GM18870 (cell line): ENCODE data around the gene UCK1.
"Not testable (repeated sequence)": the region's sequence is repeated elsewhere in the genome, so short reads cannot be mapped to it uniquely, and the experiment has no call there.

Experiments
- ATAC-seq: cut with Tn5 transposase; IDR thresholded peaks from one replicate; pipeline ENCODE4 v1.9.1; 2021; ENCODE audit warnings: moderate library complexity; ENCODE audit not compliant: unreplicated experiment

The UCK1 gene

DNA sequence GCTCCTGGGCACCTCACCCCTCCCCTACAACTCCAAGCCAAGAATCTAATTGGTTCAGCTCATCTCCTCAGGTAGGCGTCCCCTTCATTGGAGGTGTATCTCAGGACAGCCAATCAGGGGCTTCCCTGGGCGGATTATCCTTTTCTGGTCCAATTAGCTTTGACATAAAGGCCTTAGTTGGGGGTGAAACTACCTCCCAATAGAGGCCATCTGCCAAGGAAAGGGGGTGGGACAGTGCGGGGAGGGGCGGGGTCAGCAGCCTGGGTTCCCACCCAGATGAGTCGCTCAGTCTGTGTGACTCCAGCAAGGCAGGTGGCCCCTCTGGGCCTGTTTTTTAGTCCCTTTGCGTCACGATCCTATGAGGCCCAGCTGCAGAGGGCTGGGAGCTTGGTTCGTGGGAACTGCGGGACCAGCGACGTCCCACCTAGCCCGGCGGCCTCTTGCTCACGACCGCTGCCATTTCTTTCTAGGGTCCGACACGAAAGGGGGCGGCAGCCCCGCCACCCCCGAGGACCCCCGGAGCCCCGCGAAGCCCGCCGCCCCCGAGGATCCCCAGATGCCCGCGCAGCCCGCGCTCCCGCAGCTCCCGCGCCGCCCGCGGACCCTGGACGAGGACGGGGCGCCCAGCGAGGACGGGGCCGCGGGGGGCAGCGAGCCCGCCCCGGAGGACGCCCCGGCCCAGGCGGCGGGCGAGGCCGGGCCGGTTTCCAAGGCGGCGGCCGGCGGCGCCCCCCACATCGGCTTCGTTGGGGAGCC lies 23.2 kb upstream of the UCK1 start:
- no peak for ATAC-seq

- ATAC-seq, result no peak
Observed at GRCh38 chr9:131552030-131552429, 21.0 kb upstream of the UCK1 start.

DNA sequence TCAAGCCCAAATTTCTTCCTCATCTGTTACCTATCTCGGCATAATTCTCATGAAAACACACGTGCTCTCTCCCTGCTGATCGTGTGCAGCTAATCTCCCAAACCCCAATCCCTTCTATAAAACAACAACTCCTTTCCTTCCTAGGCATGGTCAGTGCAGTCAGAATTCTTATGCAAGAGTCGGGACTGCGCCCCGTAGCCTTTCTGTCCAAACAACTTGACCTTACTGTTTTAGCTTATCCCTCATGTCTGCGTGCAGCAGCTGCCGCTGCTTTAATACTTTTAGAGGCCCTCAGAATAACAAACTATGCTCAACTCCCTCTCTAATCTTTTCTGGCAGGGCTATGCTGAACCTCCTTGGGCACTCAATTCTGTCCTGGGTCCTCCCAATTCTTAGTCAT lies 19.4 kb upstream of the UCK1 start:
- not testable (repeated sequence) for ATAC-seq

- not testable (repeated sequence) for ATAC-seq
Observed at GRCh38 chr9:131549186-131549585, 18.1 kb upstream of the UCK1 start.

DNA sequence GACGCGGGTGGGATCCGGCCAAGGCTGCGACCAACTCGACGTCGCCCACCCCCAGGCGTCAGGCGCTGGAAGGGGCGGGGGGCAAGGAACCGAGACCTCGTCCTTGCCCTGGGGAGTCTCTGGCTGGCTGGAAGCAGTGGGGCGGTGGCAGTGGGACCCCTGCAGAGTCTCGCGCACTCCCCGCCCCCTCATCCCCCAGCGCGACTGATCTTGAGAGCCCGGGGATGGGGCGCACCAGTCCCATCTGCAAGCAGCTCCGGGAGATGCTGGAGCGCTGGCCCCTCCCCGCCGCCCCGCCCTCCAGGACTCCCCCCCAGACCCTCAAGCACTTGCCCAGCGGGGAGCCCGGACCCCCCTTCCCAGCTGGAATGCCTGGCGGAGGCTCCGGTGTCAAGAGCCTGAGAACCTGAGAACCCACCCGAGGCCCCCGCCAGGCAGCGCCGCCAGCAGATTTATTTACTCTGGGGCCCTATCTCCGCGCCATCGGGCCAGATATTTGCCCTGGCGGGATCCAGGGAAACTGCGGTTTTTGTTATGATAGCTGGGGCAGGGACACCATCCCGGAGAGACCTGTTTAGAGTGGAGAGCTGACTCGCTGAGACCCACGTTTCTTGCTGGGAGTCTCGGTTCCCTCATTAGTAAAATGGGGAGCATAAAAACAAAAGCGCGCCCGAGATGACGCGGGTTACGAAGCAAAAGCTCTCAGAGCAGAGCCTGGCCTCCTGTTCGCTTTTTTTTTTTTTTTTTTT lies 15.4 kb upstream of the UCK1 start:
- ATAC-seq, result no peak

- no peak for ATAC-seq
Observed at GRCh38 chr9:131545786-131546335, 14.8 kb upstream of the UCK1 start.

GRCh38 chr9:131545003-131545785 lies 14.1 kb upstream of the UCK1 start, which contains the start of gene PRRT1B:
TSS of gene PRRT1B (plus strand) at chr9:131545523. CDS start at chr9:131545616, 93 bp downstream.
- ATAC-seq, result no peak

DNA sequence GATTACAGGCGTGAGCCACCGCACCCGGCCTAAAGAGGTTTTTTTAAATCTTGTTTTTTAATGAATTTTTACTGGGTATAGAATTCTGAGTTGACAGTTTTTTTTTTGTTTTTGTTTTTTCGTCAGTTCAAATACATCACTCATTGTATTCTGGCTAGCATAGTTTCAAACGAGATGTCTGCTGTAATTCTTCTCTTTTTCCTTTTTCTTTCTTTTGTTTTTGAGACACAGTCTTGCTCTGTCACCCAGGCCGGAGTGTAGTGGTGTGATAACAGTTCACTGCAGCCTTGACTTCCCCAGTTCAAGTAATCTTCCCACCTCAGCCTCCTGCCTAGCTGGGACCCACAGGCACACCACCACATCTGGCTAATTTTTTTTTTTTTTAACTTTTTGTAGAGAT lies 12.1 kb upstream of the UCK1 start:
- ATAC-seq, result no peak

GRCh38 chr9:131539223-131539923 lies 8.3 kb upstream of the UCK1 start:
- ATAC-seq, result no peak

- ATAC-seq, result no peak
Observed at GRCh38 chr9:131537946-131538345, 6.9 kb upstream of the UCK1 start.

- ATAC-seq, result no peak
Observed at GRCh38 chr9:131534721-131535237, 3.7 kb upstream of the UCK1 start.

DNA sequence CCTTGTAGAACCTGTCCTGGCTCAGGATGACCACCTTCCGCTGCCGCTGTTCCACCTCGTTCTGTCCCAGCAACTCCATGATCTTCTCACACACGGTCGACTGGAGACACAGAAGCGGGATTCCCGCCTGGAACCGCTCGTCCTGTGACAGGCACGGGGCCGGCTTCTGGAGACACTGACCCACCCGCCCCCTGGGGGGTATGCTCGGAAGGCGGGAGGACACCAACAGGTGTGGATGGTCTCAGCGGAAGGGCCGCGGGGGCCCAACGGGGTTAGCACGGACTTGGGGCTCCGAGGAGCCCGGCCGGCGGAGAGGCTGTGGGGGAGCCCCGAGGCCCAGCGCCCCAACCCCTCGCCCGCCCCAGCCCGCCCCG lies 530 bp downstream of the UCK1 start:
- ATAC-seq, result no peak

- ATAC-seq, result no peak
Observed at GRCh38 chr9:131529597-131530545, 1.2 kb downstream of the UCK1 start.

DNA sequence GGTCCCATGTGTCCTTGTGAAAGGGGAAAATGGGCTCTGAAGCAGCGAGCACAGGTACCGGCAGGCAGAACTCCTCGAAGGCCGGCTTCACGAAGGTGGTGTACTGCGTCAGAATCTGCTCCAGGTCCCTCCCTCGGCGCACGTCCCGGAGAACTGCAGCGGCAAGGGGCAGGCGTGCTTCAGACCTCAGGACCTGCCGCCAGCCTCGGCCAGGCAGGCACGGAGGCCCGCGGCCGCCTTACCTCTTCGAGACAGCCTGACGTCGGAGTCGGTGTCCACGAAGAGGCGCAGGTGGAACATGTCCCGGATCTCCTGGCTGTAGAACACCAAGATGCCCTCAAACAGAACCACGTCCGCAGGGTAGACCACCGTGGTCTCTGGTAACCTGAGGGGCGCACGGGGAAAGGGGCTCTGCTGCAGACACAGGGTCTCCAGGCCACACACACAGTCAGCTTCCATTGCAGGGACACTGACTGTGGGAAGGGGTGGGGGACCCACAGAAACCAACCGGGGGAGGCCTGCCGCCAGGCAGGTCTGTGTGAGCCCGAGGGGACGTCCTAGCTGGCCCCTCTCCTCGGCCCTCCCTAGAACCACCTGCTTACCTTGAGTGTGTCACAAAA lies 2.1 kb downstream of the UCK1 start:
- no peak for ATAC-seq

- no peak for ATAC-seq
Observed at GRCh38 chr9:131528186-131528585, 2.9 kb downstream of the UCK1 start.

- no peak for ATAC-seq
Observed at GRCh38 chr9:131525643-131526565, 5.2 kb downstream of the UCK1 start.

GRCh38 chr9:131524665-131525315 lies 6.3 kb downstream of the UCK1 start:
- no peak for ATAC-seq
